ENCODE measurements around the gene PADI2.

GRCh38 chr1:17097787-17098186, 21.5 kb downstream of the PADI2 start:
- TF ChIP-seq, protein P1, sequence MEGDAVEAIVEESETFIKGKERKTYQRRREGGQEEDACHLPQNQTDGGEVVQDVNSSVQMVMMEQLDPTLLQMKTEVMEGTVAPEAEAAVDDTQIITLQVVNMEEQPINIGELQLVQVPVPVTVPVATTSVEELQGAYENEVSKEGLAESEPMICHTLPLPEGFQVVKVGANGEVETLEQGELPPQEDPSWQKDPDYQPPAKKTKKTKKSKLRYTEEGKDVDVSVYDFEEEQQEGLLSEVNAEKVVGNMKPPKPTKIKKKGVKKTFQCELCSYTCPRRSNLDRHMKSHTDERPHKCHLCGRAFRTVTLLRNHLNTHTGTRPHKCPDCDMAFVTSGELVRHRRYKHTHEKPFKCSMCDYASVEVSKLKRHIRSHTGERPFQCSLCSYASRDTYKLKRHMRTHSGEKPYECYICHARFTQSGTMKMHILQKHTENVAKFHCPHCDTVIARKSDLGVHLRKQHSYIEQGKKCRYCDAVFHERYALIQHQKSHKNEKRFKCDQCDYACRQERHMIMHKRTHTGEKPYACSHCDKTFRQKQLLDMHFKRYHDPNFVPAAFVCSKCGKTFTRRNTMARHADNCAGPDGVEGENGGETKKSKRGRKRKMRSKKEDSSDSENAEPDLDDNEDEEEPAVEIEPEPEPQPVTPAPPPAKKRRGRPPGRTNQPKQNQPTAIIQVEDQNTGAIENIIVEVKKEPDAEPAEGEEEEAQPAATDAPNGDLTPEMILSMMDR (IDR thresholded peaks at IDR 0.05; ENCODE audit: low read length) = no peak
- no peak for TF ChIP-seq EZH2 (IDR thresholded peaks at IDR 0.05; ENCODE audit: borderline replicate concordance, low read length)
